Stimulated activated CD8-positive, alpha-beta memory T cell treated with anti-CD3 and anti-CD28 coated beads, Interleukin-12 subunit alpha, Interleukin-12 subunit beta, amount 100 ng/mL, for 1 hour (primary cell): ENCODE data around the gene PEPD.

ENCODE experiments used
- DNase-seq: peaks from one replicate; pipeline ENCODE4 v3.0.0-alpha.2; 2020; ENCODE audit warnings: low read depth

The PEPD gene

GRCh38 chr19:33405553-33406461, 115.8 kb downstream of the PEPD start:
- DNase-seq, result no peak

GRCh38 chr19:33405254-33405552, 116.4 kb downstream of the PEPD start:
- DNase-seq, result no peak

GRCh38 chr19:33404506-33405253, 116.9 kb downstream of the PEPD start:
- DNase-seq, result no peak

GRCh38 chr19:33403973-33404304, 117.7 kb downstream of the PEPD start:
- no peak for DNase-seq

GRCh38 chr19:33403221-33403972, 118.2 kb downstream of the PEPD start:
- no peak for DNase-seq

GRCh38 chr19:33402421-33403220, 119.0 kb downstream of the PEPD start:
- DNase-seq, result no peak

GRCh38 chr19:33401683-33402420, 119.7 kb downstream of the PEPD start:
- DNase-seq, result no peak

GRCh38 chr19:33400856-33401682, 120.5 kb downstream of the PEPD start:
- no peak for DNase-seq

- no peak for DNase-seq
These were observed 121.6 kb downstream of the PEPD start for GRCh38 chr19:33399745-33400681.

GRCh38 chr19:33399081-33399744, 122.4 kb downstream of the PEPD start:
- no peak for DNase-seq

- DNase-seq, result no peak
These were observed 123.1 kb downstream of the PEPD start for GRCh38 chr19:33398361-33399060.

GRCh38 chr19:33397536-33398360, 123.8 kb downstream of the PEPD start:
- no peak for DNase-seq

GRCh38 chr19:33396701-33397535, 124.7 kb downstream of the PEPD start:
- DNase-seq, result no peak

- DNase-seq, result no peak
These were observed 125.7 kb downstream of the PEPD start for GRCh38 chr19:33395561-33396550.
